ENCODE measurements around the gene NOS1AP. TPM values are rescaled to one million over a fixed set of nuclear protein-coding genes. Genes with fewer than 3 reads are reported as not detected.
A peak's percentile ranks its signal among the peaks of the same experiment; 100 is the strongest.

Gene NOS1AP
- total RNA-seq, 1 donor from 2014 or later: 4.5 TPM

- H3K27me3 Mint-ChIP-seq (ENCODE audit: low read depth): no peaks in the 10 kb centered on the region
- peak overlapping the region; percentile 39 for H3K27ac Mint-ChIP-seq (ENCODE audit: unreplicated experiment)
- no peak overlapping the region for H3K4me3 Mint-ChIP-seq (ENCODE audit: unreplicated experiment)
- no peak for DNase-seq (ENCODE audit: low spot score)
- H3K36me3 Mint-ChIP-seq (ENCODE audit: low read depth): peaks cover 2% of the 10 kb centered on the region
- peaks cover 61% of the 10 kb centered on the region for H3K4me1 Mint-ChIP-seq (ENCODE audit: low read depth)
- H3K9me3 Mint-ChIP-seq (ENCODE audit: low read depth): no peaks in the 10 kb centered on the region
- TF ChIP-seq CTCF (IDR thresholded peaks at IDR 0.05): no peak
Observed at GRCh38 chr1:162212713-162213112, 143.2 kb downstream of the NOS1AP start.

- peak overlapping the region; percentile 11 for H3K4me3 Mint-ChIP-seq (ENCODE audit: unreplicated experiment)
- DNase-seq (ENCODE audit: low spot score): no peak
- H3K9me3 Mint-ChIP-seq (ENCODE audit: low read depth): no peaks in the 10 kb centered on the region
- TF ChIP-seq CTCF (IDR thresholded peaks at IDR 0.05): no peak
- H3K36me3 Mint-ChIP-seq (ENCODE audit: low read depth): peaks cover 2% of the 10 kb centered on the region
- H3K4me1 Mint-ChIP-seq (ENCODE audit: low read depth): peaks cover 68% of the 10 kb centered on the region
- peak overlapping the region; percentile 86 for H3K27ac Mint-ChIP-seq (ENCODE audit: unreplicated experiment)
- H3K27me3 Mint-ChIP-seq (ENCODE audit: low read depth): no peaks in the 10 kb centered on the region
Observed at GRCh38 chr1:162213281-162213912, 143.9 kb downstream of the NOS1AP start.

- Mint-ChIP-seq H3K27me3 (ENCODE audit: low read depth) (no peaks in the 10 kb centered on the region), H3K9me3 (ENCODE audit: low read depth) (no peaks in the 10 kb centered on the region), H3K4me1 (ENCODE audit: low read depth) (peaks cover 66% of the 10 kb centered on the region), H3K27ac (ENCODE audit: unreplicated experiment) (peak overlapping the region; percentile 86), H3K36me3 (ENCODE audit: low read depth) (peaks cover 2% of the 10 kb centered on the region), H3K4me3 (ENCODE audit: unreplicated experiment) (no peak overlapping the region)
- TF ChIP-seq CTCF (IDR thresholded peaks at IDR 0.05): no peak
- no peak for DNase-seq (ENCODE audit: low spot score)
Observed at GRCh38 chr1:162214202-162214601, 144.7 kb downstream of the NOS1AP start.

- H3K27ac Mint-ChIP-seq (ENCODE audit: unreplicated experiment): no peak overlapping the region
- no peak overlapping the region for H3K4me3 Mint-ChIP-seq (ENCODE audit: unreplicated experiment)
- H3K4me1 Mint-ChIP-seq (ENCODE audit: low read depth): peaks cover 51% of the 10 kb centered on the region
- peaks cover 2% of the 10 kb centered on the region for H3K36me3 Mint-ChIP-seq (ENCODE audit: low read depth)
- no peaks in the 10 kb centered on the region for H3K27me3 Mint-ChIP-seq (ENCODE audit: low read depth)
- TF ChIP-seq CTCF (IDR thresholded peaks at IDR 0.05): no peak
- no peaks in the 10 kb centered on the region for H3K9me3 Mint-ChIP-seq (ENCODE audit: low read depth)
- no peak for DNase-seq (ENCODE audit: low spot score)
Observed at GRCh38 chr1:162215902-162216301, 146.4 kb downstream of the NOS1AP start.

GRCh38 chr1:162216604-162217003 lies 147.1 kb downstream of the NOS1AP start:
- no peak for TF ChIP-seq CTCF (IDR thresholded peaks at IDR 0.05)
- no peak for DNase-seq (ENCODE audit: low spot score)
- H3K9me3 Mint-ChIP-seq (ENCODE audit: low read depth): no peaks in the 10 kb centered on the region
- H3K27ac Mint-ChIP-seq (ENCODE audit: unreplicated experiment): no peak overlapping the region
- no peaks in the 10 kb centered on the region for H3K27me3 Mint-ChIP-seq (ENCODE audit: low read depth)
- H3K4me1 Mint-ChIP-seq (ENCODE audit: low read depth): peaks cover 53% of the 10 kb centered on the region
- H3K4me3 Mint-ChIP-seq (ENCODE audit: unreplicated experiment): no peak overlapping the region
- peaks cover under 1% of the 10 kb centered on the region for H3K36me3 Mint-ChIP-seq (ENCODE audit: low read depth)
